ENCODE measurements around the gene SLC12A4.

- TF ChIP-seq CTCF (IDR thresholded peaks at IDR 0.05) (no peak), POLR2AphosphoS5 (IDR thresholded peaks at IDR 0.05) (peak; percentile 29 to 56 (median 41)), EP300 (IDR thresholded peaks at IDR 0.05; ENCODE audit: low read depth) (no peak), POLR2A (IDR thresholded peaks at IDR 0.05) (no peak)
These were observed 8.7 kb downstream of the SLC12A4 start for GRCh38 chr16:67959536-67960329.

Measured in transverse colon (tissue), 4 donors.